GM12878 (cell line): ENCODE measurements around the gene ZNF710. TPM values are rescaled to one million over a fixed set of nuclear protein-coding genes. Genes with fewer than 3 reads are reported as not detected.

ENCODE experiments used
- ATAC-seq: fragments of 200-7000 bp; cut with Tn5 transposase; 3 replicates; pipeline ENCODE4 v1.9.1; 2020; ENCODE audit warnings: mild to moderate bottlenecking, moderate library complexity
- BruUV-seq: library from RNA; stranded (reverse); fragments of 400-500 nt; replicated peaks from 2 replicates; lab custom pipeline; 2021; lab: Mats Ljungman, UMichigan
- CTCF ChIA-PET: fragments of 300-600 bp; sonication (Branson Sonifier 250); formaldehyde crosslinking; extraction: SDS; loops from one replicate; lab custom pipeline; 2021; ENCODE audit warnings: inconsistent platforms; lab: Yijun Ruan, JAX
- POLR2A ChIA-PET: fragments of 350-600 bp; formaldehyde crosslinking; extraction: SDS; loops from one replicate; lab custom pipeline; 2021; ENCODE audit warnings: inconsistent platforms; lab: Charles Lee
- RAD21 ChIA-PET: fragments of 300-600 bp; sonication (Branson Sonifier 250); formaldehyde crosslinking; loops from one replicate; lab custom pipeline; 2023; ENCODE audit warnings: antibody characterized with exemption; ENCODE audit not compliant: unreplicated experiment; lab: Charles Lee
- SMC1A ChIA-PET: fragments of 300-600 bp; sonication (Branson Sonifier 250); formaldehyde crosslinking; loops from one replicate; lab custom pipeline; 2023; ENCODE audit not compliant: unreplicated experiment, uncharacterized antibody; lab: Charles Lee
- DNase-seq: peaks from one replicate; pipeline ENCODE4 v3.0.0-alpha.2; 2011; ENCODE audit warnings: low read depth, low spot score
- FAIRE-seq: peaks from 3 replicates; lab custom pipeline; 2011; peaks lifted over from hg19 to GRCh38; lab: Jason Lieb, UNC
- H2AFZ ChIP-seq: 2 replicates; pipeline ENCODE4 v1.6.0; 2011; ENCODE audit warnings: low read depth, low read length, control low read depth; ENCODE audit not compliant: control insufficient read depth
- H3K27ac ChIP-seq: 2 replicates; pipeline ENCODE4 v1.5.1; 2011; ENCODE audit warnings: control low read depth; ENCODE audit not compliant: control insufficient read depth, insufficient read depth
- H3K27me3 ChIP-seq, 2 experiments: replicated peaks in 1 of 2; 2 replicates each; pipeline versions ENCODE4 v1.6.0 to v1.6.1; 2011; ENCODE audit warnings: low read length in 1 of 2; ENCODE audit not compliant: control insufficient read depth in 2 of 2, insufficient read depth in 2 of 2
- H3K36me3 ChIP-seq, 2 experiments: 2 replicates each; pipeline ENCODE4 v1.5.1; 2011; ENCODE audit warnings: low read length in 1 of 2; ENCODE audit not compliant: control insufficient read depth in 2 of 2, insufficient read depth in 2 of 2
- H3K4me1 ChIP-seq: 2 replicates; pipeline ENCODE4 v1.6.1; 2011; ENCODE audit warnings: mild to moderate bottlenecking, low read length, moderate library complexity, mixed read lengths; ENCODE audit not compliant: control insufficient read depth, insufficient read depth
- H3K4me2 ChIP-seq: 2 replicates; pipeline ENCODE4 v1.6.0; 2011; ENCODE audit warnings: control low read depth; ENCODE audit not compliant: control insufficient read depth, insufficient read depth
- H3K4me3 ChIP-seq: fragments of 200-600 bp; sonication (generic); 2 replicates; pipeline ENCODE4 v1.5.1; 2016
- H3K79me2 ChIP-seq: 2 replicates; pipeline ENCODE4 v1.6.0; 2011; ENCODE audit warnings: low read length; ENCODE audit not compliant: control insufficient read depth, insufficient read depth
- H3K9ac ChIP-seq: 2 replicates; pipeline ENCODE4 v1.8.0; 2011; ENCODE audit warnings: low read length, control low read depth, mixed read lengths; ENCODE audit not compliant: control insufficient read depth, insufficient read depth
- H3K9me3 ChIP-seq: replicated peaks from 3 replicates; pipeline ENCODE4 v1.5.1; 2011; ENCODE audit warnings: mild to moderate bottlenecking, low read length; ENCODE audit not compliant: control insufficient read depth, insufficient read depth
- H4K20me1 ChIP-seq: 2 replicates; pipeline ENCODE4 v1.6.0; 2011; ENCODE audit not compliant: control insufficient read depth, insufficient read depth
- CREB1 ChIP-seq: IDR thresholded peaks from 2 replicates; pipeline ENCODE4 v1.6.1; 2012; ENCODE audit warnings: low read depth, mild to moderate bottlenecking, inconsistent platforms
- GABPA ChIP-seq: IDR thresholded peaks from 2 replicates; pipeline ENCODE4 v1.6.1; 2014; ENCODE audit warnings: antibody characterized with exemption, low read depth, mild to moderate bottlenecking, inconsistent platforms
- HDAC6 ChIP-seq: fragments of 200-600 bp; sonication (generic); IDR thresholded peaks from one replicate; pipeline ENCODE4 v1.8.0; 2017; ENCODE audit warnings: antibody characterized with exemption; ENCODE audit not compliant: unreplicated experiment
- JUNB ChIP-seq: IDR thresholded peaks from 2 replicates; pipeline ENCODE4 v1.6.1; 2016; ENCODE audit warnings: antibody characterized with exemption, mild to moderate bottlenecking
- MEF2A ChIP-seq: IDR thresholded peaks from 2 replicates; pipeline ENCODE4 v1.6.1; 2011; ENCODE audit warnings: low read depth, mild to moderate bottlenecking, low read length, moderate library complexity; ENCODE audit not compliant: insufficient read depth
- MTA2 ChIP-seq: fragments of 450-650 bp; IDR thresholded peaks from 2 replicates; pipeline ENCODE4 v1.6.1; 2016; ENCODE audit warnings: low read depth, mild to moderate bottlenecking, moderate library complexity
- MYB ChIP-seq: fragments of 150-350 bp; IDR thresholded peaks from 2 replicates; pipeline ENCODE4 v1.6.1; 2014; ENCODE audit warnings: mild to moderate bottlenecking, low read depth, low read length, borderline replicate concordance
- NKRF ChIP-seq: fragments of 450-650 bp; conservative IDR thresholded peaks from 2 replicates; pipeline ENCODE4 v1.6.1; 2017; ENCODE audit warnings: mild to moderate bottlenecking, moderate library complexity
- NR2F1 ChIP-seq: fragments of 450-650 bp; conservative IDR thresholded peaks from 2 replicates; pipeline ENCODE4 v1.6.1; 2017; ENCODE audit warnings: mild to moderate bottlenecking
- PAX8 ChIP-seq: fragments of 450-650 bp; IDR thresholded peaks from 2 replicates; pipeline ENCODE4 v1.6.1; 2017; ENCODE audit warnings: mild to moderate bottlenecking, moderate library complexity
- POLR2AphosphoS2 ChIP-seq: IDR thresholded peaks from 2 replicates; pipeline ENCODE4 v1.6.1; 2011; ENCODE audit warnings: low read depth, mild to moderate bottlenecking, low read length, improper control_type of control experiment, moderate library complexity
- TCF3 ChIP-seq: IDR thresholded peaks from 2 replicates; pipeline ENCODE4 v1.6.1; 2012; ENCODE audit warnings: low read depth, mild to moderate bottlenecking, low read length, borderline replicate concordance; ENCODE audit not compliant: insufficient read depth
- ZNF207 ChIP-seq: fragments of 450-650 bp; IDR thresholded peaks from 2 replicates; pipeline ENCODE4 v1.6.1; 2014; ENCODE audit warnings: antibody characterized with exemption, mild to moderate bottlenecking, borderline replicate concordance
- ZNF592 ChIP-seq: fragments of 450-650 bp; IDR thresholded peaks from 2 replicates; pipeline ENCODE4 v1.6.1; 2017; ENCODE audit warnings: mild to moderate bottlenecking, moderate library complexity
- WGBS: methylation state at CpG from one replicate; pipeline ENCODE4 v1.1.6; 2016; ENCODE audit warnings: low lambda C conversion rate; ENCODE audit not compliant: insufficient replicate concordance, insufficient coverage; ENCODE audit errors: missing lambda C conversion rate; 5-methylcytosine and 5-hydroxymethylcytosine counted together
- in situ Hi-C: fragments of 300-500 bp; cut with MboI; formaldehyde crosslinking; loops from 9 replicates; pipeline ENCODE4 v1.14.3; 2018; ENCODE audit warnings: mixed read lengths
- intact Hi-C: fragments of 100-400 bp; cut with micrococcal nuclease; formaldehyde crosslinking; loops from one replicate; pipeline ENCODE4 v1.14.2; 2022; ENCODE audit not compliant: unreplicated experiment
- polyA plus RNA-seq, 11 experiments: library from polyadenylated mRNA; depleted of rRNA in 4 of 11; unstranded in 6 of 11; stranded (reverse) in 5 of 11; fragments of >200 nt; fragmentation: Nextera tagmentation in 4 of 11; fragmentation: Illumina TruSeq in 1 of 11; extraction: Ambion mirVana in 4 of 11; extraction: Trizol in 1 of 11; gene quantifications; 1 replicate in 1 of 11; 2 replicates in 10 of 11; pipeline versions ENCODE4 v1.2.1 to v1.2.3, GENCODE V29; 2011 to 2016; ENCODE audit warnings: inconsistent platforms in 2 of 11, missing spikeins in 2 of 11, low read depth in 1 of 11
- total RNA-seq, 4 experiments: library from RNA; depleted of rRNA in 3 of 4; stranded (reverse); fragments of >200 nt in 3 of 4; fragmentation: Illumina TruSeq in 1 of 4; extraction: Trizol in 1 of 4; gene quantifications; 2 replicates each; pipeline versions ENCODE4 v1.2.1 to v1.2.3, GENCODE V29; 2013 to 2021

Gene ZNF710
- total and polyA plus RNA-seq, 10 of the 15 experiments (the other 5 are each of a cell fraction or from before 2014, with no cell fraction given), result 1.4 to 43.5 (median 9.8) TPM

DNA sequence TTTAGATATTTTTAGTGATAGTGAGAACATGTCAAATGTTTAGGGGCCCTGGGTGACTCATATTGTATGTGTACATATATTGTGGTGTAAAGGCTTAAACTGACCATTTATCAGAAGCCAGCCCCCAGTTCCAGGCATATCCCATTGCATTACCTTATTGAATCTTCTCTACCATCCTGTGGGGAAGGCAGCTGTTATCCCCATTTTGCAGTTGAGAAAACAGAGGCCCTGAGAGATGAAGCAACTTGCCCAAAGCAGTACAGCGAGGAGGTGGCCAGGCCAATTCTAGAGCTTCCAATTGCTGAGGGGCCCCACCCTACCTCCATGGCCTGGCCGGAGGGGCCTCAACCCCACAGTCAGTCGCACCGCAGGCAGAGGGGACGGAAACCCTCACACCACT lies 47.9 kb downstream of the ZNF710 start:
- SMC1A ChIA-PET, result interaction anchor here (0.9 to 2.8 kb wide), 3 partner anchors 18 to 45 kb away, joined by 3 to 12 read pairs (median 4); no protein-coding TSS in a partner anchor
- Histone ChIP-seq H3K9me3 (no peaks in the 10 kb centered on the region), H3K27ac (no peak overlapping the region), H3K4me2 (no peak overlapping the region), H3K27me3 (no peaks in the 10 kb centered on the region), H4K20me1 (no peaks in the 10 kb centered on the region), H3K4me3 (no peak overlapping the region), H3K36me3 (peaks cover 2 to 3% of the 10 kb centered on the region in 2 experiments; a peak in 2 of 4 replicates), H3K79me2 (peaks cover 25% of the 10 kb centered on the region), H3K9ac (no peak overlapping the region), H2AFZ (no peak overlapping the region), H3K4me1 (peaks cover 17% of the 10 kb centered on the region)
- ATAC-seq (no peak), DNase-seq (no peak), FAIRE-seq (no peak)
- CTCF ChIA-PET, result no interaction called here
- TF ChIP-seq CREB1, result no peak
- TF ChIP-seq ZNF207, result no peak
- TF ChIP-seq TCF3, result no peak
- TF ChIP-seq HDAC6, result no peak
- TF ChIP-seq POLR2AphosphoS2, result no peak
- no peak for TF ChIP-seq NR2F1
- no peak for TF ChIP-seq NKRF
- TF ChIP-seq JUNB, result no peak
- TF ChIP-seq PAX8, result no peak
- no peak for TF ChIP-seq MEF2A
- TF ChIP-seq GABPA, result no peak
- TF ChIP-seq MYB, result no peak
- TF ChIP-seq ZNF592, result no peak
- TF ChIP-seq MTA2, result no peak
- in situ Hi-C loops, result no loop called here
- POLR2A ChIA-PET, result interaction anchor here (0.6 kb wide), 1 partner anchor 663 kb away, joined by 3 read pairs; no protein-coding TSS in a partner anchor
- no TSS peak for BruUV-seq
- WGBS, result 100% methylated on average over 5 of the region's 5 CpGs
- intact Hi-C loops, result no loop called here
- RAD21 ChIA-PET, result interaction anchor here (0.8 kb wide), 1 partner anchor 11 kb away, joined by 3 read pairs; no protein-coding TSS in a partner anchor
